ENCODE data around the gene INPP1.

Gene INPP1

DNA sequence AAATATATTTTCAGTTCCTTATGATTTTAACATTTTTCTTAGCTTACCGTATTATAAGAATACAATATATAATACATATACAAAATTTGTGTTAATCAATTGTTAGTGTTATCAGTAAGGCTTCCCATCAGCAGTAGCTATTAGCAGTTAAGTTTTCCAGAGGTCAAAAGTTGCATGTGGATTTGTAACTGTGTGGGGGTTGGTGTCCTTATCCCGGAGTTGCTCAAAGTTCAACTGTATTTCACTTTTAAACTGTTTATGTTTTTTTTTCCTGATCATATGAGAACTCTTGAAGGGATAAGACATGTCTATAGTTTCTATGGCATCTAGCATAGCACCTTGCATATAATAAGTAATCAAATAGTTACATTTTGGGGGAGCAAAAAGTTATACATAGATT is 52.9 kb downstream of the INPP1 start:
- no peak for DNase-seq (ENCODE audit: low read depth)
- H3K36me3 ChIP-seq (ENCODE audit: control insufficient read depth, insufficient read depth, low read length, severe bottlenecking) = no peaks in the 10 kb centered on the region

GRCh38 chr2:190402986-190403603 is 59.7 kb downstream of the INPP1 start:
- no peak for DNase-seq (ENCODE audit: low read depth)
- Histone ChIP-seq H3K9me3 (ENCODE audit: control insufficient read depth, low read length) (peaks cover 4% of the 10 kb centered on the region), H3K4me3 (ENCODE audit: low read length) (no peak overlapping the region), H3K4me1 (ENCODE audit: control insufficient read depth, insufficient read depth, low read length) (no peaks in the 10 kb centered on the region), H3K9ac (ENCODE audit: low read length) (no peak overlapping the region), H3K36me3 (ENCODE audit: control insufficient read depth, insufficient read depth, low read length, severe bottlenecking) (no peaks in the 10 kb centered on the region), H3K27me3 (replicated peaks; ENCODE audit: control insufficient read depth, insufficient read depth, low read length) (no peaks in the 10 kb centered on the region)

More for the DNA sequence above, 52.9 kb downstream of the INPP1 start:
- Histone ChIP-seq H3K4me1 (ENCODE audit: control insufficient read depth, insufficient read depth, low read length) (peaks cover 3% of the 10 kb centered on the region), H3K27me3 (replicated peaks; ENCODE audit: control insufficient read depth, insufficient read depth, low read length) (no peaks in the 10 kb centered on the region), H3K4me3 (ENCODE audit: low read length) (no peak overlapping the region), H3K9ac (ENCODE audit: low read length) (no peak overlapping the region), H3K9me3 (ENCODE audit: control insufficient read depth, low read length) (no peaks in the 10 kb centered on the region)

GRCh38 chr2:190404487-190404886 is 61.1 kb downstream of the INPP1 start:
- no peak for DNase-seq (ENCODE audit: low read depth)
- no peaks in the 10 kb centered on the region for H3K36me3 ChIP-seq (ENCODE audit: control insufficient read depth, insufficient read depth, low read length, severe bottlenecking)
- H3K9ac ChIP-seq (ENCODE audit: low read length) = no peak overlapping the region
- peaks cover 4% of the 10 kb centered on the region for H3K9me3 ChIP-seq (ENCODE audit: control insufficient read depth, low read length)
- no peaks in the 10 kb centered on the region for H3K27me3 ChIP-seq (replicated peaks; ENCODE audit: control insufficient read depth, insufficient read depth, low read length)
- no peak overlapping the region for H3K4me3 ChIP-seq (ENCODE audit: low read length)
- no peaks in the 10 kb centered on the region for H3K4me1 ChIP-seq (ENCODE audit: control insufficient read depth, insufficient read depth, low read length)

DNA sequence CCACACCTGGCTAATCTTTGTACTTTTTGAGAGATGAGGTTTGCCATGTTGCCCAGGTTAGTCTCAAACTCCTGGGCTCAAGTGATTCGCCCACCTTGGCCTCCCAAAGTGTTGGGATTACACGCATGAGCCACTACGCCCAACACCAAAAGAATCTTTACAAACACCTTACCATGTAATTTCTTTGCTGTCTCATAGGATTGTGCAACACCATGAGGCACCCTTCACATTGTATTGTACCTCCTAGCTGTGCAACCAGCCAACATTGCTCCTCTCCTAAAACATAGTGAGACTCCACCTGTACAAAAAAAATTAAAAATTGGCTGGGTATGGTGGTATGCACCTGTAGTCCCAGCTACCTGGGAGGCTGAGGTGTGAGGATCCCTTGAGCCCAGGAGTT is 61.7 kb downstream of the INPP1 start:
- H3K27me3 ChIP-seq (replicated peaks; ENCODE audit: control insufficient read depth, insufficient read depth, low read length) = no peaks in the 10 kb centered on the region
- H3K4me3 ChIP-seq (ENCODE audit: low read length) = no peak overlapping the region
- H3K9ac ChIP-seq (ENCODE audit: low read length) = no peak overlapping the region
- H3K4me1 ChIP-seq (ENCODE audit: control insufficient read depth, insufficient read depth, low read length) = no peaks in the 10 kb centered on the region
- peaks cover 4% of the 10 kb centered on the region for H3K9me3 ChIP-seq (ENCODE audit: control insufficient read depth, low read length)
- no peaks in the 10 kb centered on the region for H3K36me3 ChIP-seq (ENCODE audit: control insufficient read depth, insufficient read depth, low read length, severe bottlenecking)
- no peak for DNase-seq (ENCODE audit: low read depth)

- H3K4me1 ChIP-seq (ENCODE audit: control insufficient read depth, insufficient read depth, low read length) = no peaks in the 10 kb centered on the region
- no peak overlapping the region for H3K9ac ChIP-seq (ENCODE audit: low read length)
- H3K27me3 ChIP-seq (replicated peaks; ENCODE audit: control insufficient read depth, insufficient read depth, low read length) = no peaks in the 10 kb centered on the region
- H3K9me3 ChIP-seq (ENCODE audit: control insufficient read depth, low read length) = peaks cover 4% of the 10 kb centered on the region
- no peak overlapping the region for H3K4me3 ChIP-seq (ENCODE audit: low read length)
- DNase-seq (ENCODE audit: low read depth) = no peak
- no peaks in the 10 kb centered on the region for H3K36me3 ChIP-seq (ENCODE audit: control insufficient read depth, insufficient read depth, low read length, severe bottlenecking)
Observed at GRCh38 chr2:190405995-190406394, 62.6 kb downstream of the INPP1 start.

- Histone ChIP-seq H3K36me3 (ENCODE audit: control insufficient read depth, insufficient read depth, low read length, severe bottlenecking) (no peaks in the 10 kb centered on the region), H3K4me3 (ENCODE audit: low read length) (no peak overlapping the region), H3K9ac (ENCODE audit: low read length) (no peak overlapping the region), H3K27me3 (replicated peaks; ENCODE audit: control insufficient read depth, insufficient read depth, low read length) (no peaks in the 10 kb centered on the region), H3K9me3 (ENCODE audit: control insufficient read depth, low read length) (peaks cover 4% of the 10 kb centered on the region), H3K4me1 (ENCODE audit: control insufficient read depth, insufficient read depth, low read length) (no peaks in the 10 kb centered on the region)
- no peak for DNase-seq (ENCODE audit: low read depth)
Observed at GRCh38 chr2:190406805-190407204, 63.4 kb downstream of the INPP1 start.

DNA sequence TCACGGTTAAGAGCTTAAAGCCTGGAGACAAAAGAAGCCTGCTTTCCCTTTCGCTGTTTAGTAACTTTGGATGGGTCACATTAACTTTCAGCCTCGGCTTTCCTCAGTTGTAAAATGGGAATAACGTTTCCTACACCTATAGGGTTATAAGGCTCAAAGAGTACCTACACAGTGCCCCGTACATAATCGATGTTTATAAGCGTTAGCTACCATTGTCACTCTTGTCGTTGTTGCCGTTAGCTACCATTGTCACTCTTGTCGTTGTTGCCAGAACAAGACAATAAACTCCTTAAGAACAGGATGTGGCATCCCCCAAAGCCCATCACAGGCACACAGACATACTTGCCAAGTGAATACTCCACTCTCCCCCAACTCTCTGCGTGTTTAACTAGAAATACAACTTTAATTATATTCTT is 63.9 kb downstream of the INPP1 start:
- no peak overlapping the region for H3K4me3 ChIP-seq (ENCODE audit: low read length)
- no peak for DNase-seq (ENCODE audit: low read depth)
- no peaks in the 10 kb centered on the region for H3K4me1 ChIP-seq (ENCODE audit: control insufficient read depth, insufficient read depth, low read length)
- H3K9me3 ChIP-seq (ENCODE audit: control insufficient read depth, low read length) = peaks cover 4% of the 10 kb centered on the region
- no peaks in the 10 kb centered on the region for H3K36me3 ChIP-seq (ENCODE audit: control insufficient read depth, insufficient read depth, low read length, severe bottlenecking)
- H3K9ac ChIP-seq (ENCODE audit: low read length) = no peak overlapping the region
- no peaks in the 10 kb centered on the region for H3K27me3 ChIP-seq (replicated peaks; ENCODE audit: control insufficient read depth, insufficient read depth, low read length)

GRCh38 chr2:190407662-190408537 is 64.5 kb downstream of the INPP1 start, which contains the start of gene MFSD6:
Gene MFSD6 (plus strand): TSS chr2:190408355. CDS start chr2:190436030, 27,675 bp downstream.
- peak; percentile 64 for DNase-seq (ENCODE audit: low read depth)

GRCh38 chr2:190408538-190409271 is 65.3 kb downstream of the INPP1 start:
- no peaks in the 10 kb centered on the region for H3K36me3 ChIP-seq (ENCODE audit: control insufficient read depth, insufficient read depth, low read length, severe bottlenecking)
- no peaks in the 10 kb centered on the region for H3K27me3 ChIP-seq (replicated peaks; ENCODE audit: control insufficient read depth, insufficient read depth, low read length)
- peak; percentile 71 for DNase-seq (ENCODE audit: low read depth)
- H3K4me1 ChIP-seq (ENCODE audit: control insufficient read depth, insufficient read depth, low read length) = no peaks in the 10 kb centered on the region
- no peaks in the 10 kb centered on the region for H3K9me3 ChIP-seq (ENCODE audit: control insufficient read depth, low read length)
- peak overlapping the region; percentile 77 for H3K9ac ChIP-seq (ENCODE audit: low read length)
- H3K4me3 ChIP-seq (ENCODE audit: low read length) = peak overlapping the region; percentile 80

More at GRCh38 chr2:190407662-190408537, 64.5 kb downstream of the INPP1 start, which contains the start of gene MFSD6:
- H3K4me1 ChIP-seq (ENCODE audit: control insufficient read depth, insufficient read depth, low read length) = no peaks in the 10 kb centered on the region
- peaks cover 4% of the 10 kb centered on the region for H3K9me3 ChIP-seq (ENCODE audit: control insufficient read depth, low read length)
- H3K36me3 ChIP-seq (ENCODE audit: control insufficient read depth, insufficient read depth, low read length, severe bottlenecking) = no peaks in the 10 kb centered on the region
- peak within 1 kb of the TSS; percentile 77 for H3K9ac ChIP-seq (ENCODE audit: low read length)
- H3K27me3 ChIP-seq (replicated peaks; ENCODE audit: control insufficient read depth, insufficient read depth, low read length) = no peaks in the 10 kb centered on the region
- H3K4me3 ChIP-seq (ENCODE audit: low read length) = peak within 1 kb of the TSS; percentile 80

DNA sequence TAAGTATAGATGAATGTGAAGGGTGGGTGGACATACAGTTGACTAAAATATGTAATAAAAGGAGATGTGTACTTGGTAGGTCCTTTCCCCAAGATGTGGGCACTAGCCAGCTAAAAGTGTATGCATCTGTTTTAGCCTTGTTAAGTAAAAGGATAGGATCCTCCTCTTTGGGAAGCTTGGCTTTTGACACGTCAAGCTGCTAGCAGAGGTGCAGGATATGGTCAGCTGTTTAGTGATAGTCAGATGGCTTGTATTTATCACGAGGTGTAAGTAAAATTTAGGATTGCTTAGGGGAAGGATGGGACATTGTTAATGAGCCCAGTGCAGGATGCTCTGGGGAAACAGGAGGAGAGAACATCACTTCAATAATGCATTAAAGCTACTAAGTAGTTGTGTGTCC is 66.2 kb downstream of the INPP1 start:
- DNase-seq (ENCODE audit: low read depth) = no peak
- no peaks in the 10 kb centered on the region for H3K27me3 ChIP-seq (replicated peaks; ENCODE audit: control insufficient read depth, insufficient read depth, low read length)

GRCh38 chr2:190410166-190410565 is 66.8 kb downstream of the INPP1 start:
- no peak overlapping the region for H3K4me3 ChIP-seq (ENCODE audit: low read length)

More for the DNA sequence above, 66.2 kb downstream of the INPP1 start:
- Histone ChIP-seq H3K36me3 (ENCODE audit: control insufficient read depth, insufficient read depth, low read length, severe bottlenecking) (no peaks in the 10 kb centered on the region), H3K9me3 (ENCODE audit: control insufficient read depth, low read length) (no peaks in the 10 kb centered on the region), H3K4me1 (ENCODE audit: control insufficient read depth, insufficient read depth, low read length) (no peaks in the 10 kb centered on the region), H3K9ac (ENCODE audit: low read length) (no peak overlapping the region), H3K4me3 (ENCODE audit: low read length) (no peak overlapping the region)

More at GRCh38 chr2:190410166-190410565, 66.8 kb downstream of the INPP1 start:
- Histone ChIP-seq H3K27me3 (replicated peaks; ENCODE audit: control insufficient read depth, insufficient read depth, low read length) (no peaks in the 10 kb centered on the region), H3K36me3 (ENCODE audit: control insufficient read depth, insufficient read depth, low read length, severe bottlenecking) (no peaks in the 10 kb centered on the region), H3K9ac (ENCODE audit: low read length) (no peak overlapping the region), H3K9me3 (ENCODE audit: control insufficient read depth, low read length) (no peaks in the 10 kb centered on the region), H3K4me1 (ENCODE audit: control insufficient read depth, insufficient read depth, low read length) (no peaks in the 10 kb centered on the region)
- no peak for DNase-seq (ENCODE audit: low read depth)
